KG1 (cell line): ENCODE results near the gene HOXA10.

Source experiments
- DNase-seq: peaks from one replicate; lab custom pipeline; 2025; lab: John Stamatoyannopoulos, UW

Gene HOXA10

GRCh38 chr7:27129729-27130539 lies 44.2 kb downstream of the HOXA10 start:
- DNase-seq: no peak

GRCh38 chr7:27128776-27129728 lies 45.1 kb downstream of the HOXA10 start:
- DNase-seq: no peak

GRCh38 chr7:27128034-27128433 lies 46.1 kb downstream of the HOXA10 start:
- DNase-seq: no peak

- no peak for DNase-seq
Measured at GRCh38 chr7:27126596-27127327, 47.4 kb downstream of the HOXA10 start.

- DNase-seq: no peak
Measured at GRCh38 chr7:27125986-27126394, 48.1 kb downstream of the HOXA10 start.

- no peak for DNase-seq
Measured at GRCh38 chr7:27124902-27125689, 49.0 kb downstream of the HOXA10 start.

GRCh38 chr7:27124096-27124901 lies 49.8 kb downstream of the HOXA10 start:
- no peak for DNase-seq

GRCh38 chr7:27123477-27124053 lies 50.6 kb downstream of the HOXA10 start:
- no peak for DNase-seq

- DNase-seq: no peak
Measured at GRCh38 chr7:27123007-27123476, 51.1 kb downstream of the HOXA10 start.

- no peak for DNase-seq
Measured at GRCh38 chr7:27122077-27122910, 51.8 kb downstream of the HOXA10 start.

- no peak for DNase-seq
Measured at GRCh38 chr7:27121684-27122076, 52.4 kb downstream of the HOXA10 start.
